SU-DHL-6 (cell line): Measurements from ENCODE around the gene RIBC2.

Source experiments
- H2AFZ ChIP-seq: fragments of 200-600 bp; sonication (generic); 2 replicates; pipeline ENCODE4 v1.6.1; 2014; ENCODE audit warnings: low read depth, mild to moderate bottlenecking, moderate library complexity, mixed read lengths, antibody characterized with exemption, low read length; ENCODE audit not compliant: severe bottlenecking
- H3F3A ChIP-seq: fragments of 200-600 bp; shearing (Covaris generic); 2 replicates; pipeline ENCODE4 v1.6.0; 2016; ENCODE audit warnings: antibody characterized with exemption, mild to moderate bottlenecking; ENCODE audit not compliant: insufficient read depth
- H3K27ac ChIP-seq: fragments of 200-600 bp; sonication (generic); 2 replicates; pipeline ENCODE4 v1.5.1; 2016; ENCODE audit warnings: low read depth, mild to moderate bottlenecking, low read length, moderate library complexity, mixed read lengths
- H3K27me3 ChIP-seq: fragments of 200-600 bp; sonication (generic), shearing (Covaris generic); 2 replicates; pipeline ENCODE4 v1.6.0; 2014; ENCODE audit warnings: mild to moderate bottlenecking, low read length
- H3K36me3 ChIP-seq: fragments of 200-600 bp; sonication (generic); 2 replicates; pipeline ENCODE4 v1.6.1; 2014; ENCODE audit warnings: mild to moderate bottlenecking, low read length, mixed read lengths
- H3K4me2 ChIP-seq: fragments of 300-600, 200-600 bp; shearing (Covaris generic), sonication (generic); 2 replicates; pipeline ENCODE4 v1.6.0; 2014; ENCODE audit warnings: low read length, low read depth, mild to moderate bottlenecking; ENCODE audit not compliant: poor library complexity, severe bottlenecking
- H3K4me3 ChIP-seq: fragments of 200-600 bp; sonication (generic); 2 replicates; pipeline ENCODE4 v1.5.1; 2014; ENCODE audit warnings: antibody characterized with exemption, low read length, mild to moderate bottlenecking, mixed read lengths; ENCODE audit not compliant: insufficient read depth, poor library complexity, severe bottlenecking
- H3K79me2 ChIP-seq: fragments of 200-600 bp; sonication (generic); 2 replicates; pipeline ENCODE4 v1.6.1; 2014; ENCODE audit warnings: mild to moderate bottlenecking, low read length, moderate library complexity; ENCODE audit not compliant: insufficient read depth
- H3K9ac ChIP-seq: fragments of 200-600 bp; sonication (generic); 2 replicates; pipeline ENCODE4 v1.7.0; 2014; ENCODE audit warnings: mild to moderate bottlenecking, low read length
- H3K9me2 ChIP-seq: fragments of 200-600 bp; sonication (generic); replicated peaks from 2 replicates; pipeline ENCODE4 v1.6.1; 2014; ENCODE audit warnings: low read length; ENCODE audit not compliant: insufficient read depth
- H3K9me3 ChIP-seq: fragments of 200-600 bp; sonication (generic); 2 replicates; pipeline ENCODE4 v1.6.1; 2014; ENCODE audit warnings: low read length, mixed read lengths; ENCODE audit not compliant: insufficient read depth
- H4K20me1 ChIP-seq: fragments of 200-600 bp; sonication (generic); 2 replicates; pipeline ENCODE4 v1.6.1; 2014; ENCODE audit warnings: low read depth, mild to moderate bottlenecking, antibody characterized with exemption, low read length, moderate library complexity, mixed read lengths
- CTCF ChIP-seq: fragments of 200-600 bp; sonication (generic); IDR thresholded peaks from one replicate; pipeline ENCODE4 v1.5.1; 2017; ENCODE audit warnings: antibody characterized with exemption, mild to moderate bottlenecking, low read length, moderate library complexity; ENCODE audit not compliant: insufficient read depth, poor library complexity, severe bottlenecking
- EZH2phosphoT487 ChIP-seq: fragments of 200-600 bp; sonication (generic), shearing (Covaris generic); conservative IDR thresholded peaks from 2 replicates; pipeline ENCODE4 v1.6.1; 2018; ENCODE audit warnings: mild to moderate bottlenecking, antibody characterized with exemption, low read length, moderate library complexity, mixed read lengths

The RIBC2 gene

GRCh38 chr22:45425101-45425500 is 11.6 kb downstream of the RIBC2 start:
- H3K27ac ChIP-seq, result no peak overlapping the region
- no peaks in the 10 kb centered on the region for H3K27me3 ChIP-seq
- H3K4me2 ChIP-seq, result no peak overlapping the region
- no peak overlapping the region for H2AFZ ChIP-seq
- TF ChIP-seq EZH2phosphoT487 (no peak), CTCF (no peak)
- no peak overlapping the region for H3K4me3 ChIP-seq
- H4K20me1 ChIP-seq, result no peaks in the 10 kb centered on the region
- H3K9me3 ChIP-seq, result no peaks in the 10 kb centered on the region; the same call in 1 of the 2 replicates
- H3K9ac ChIP-seq, result no peak overlapping the region
- H3K79me2 ChIP-seq, result no peaks in the 10 kb centered on the region
- H3K36me3 ChIP-seq, result no peaks in the 10 kb centered on the region
- no peaks in the 10 kb centered on the region for H3K9me2 ChIP-seq
- H3F3A ChIP-seq, result no peaks in the 10 kb centered on the region

GRCh38 chr22:45425531-45426265 is 12.2 kb downstream of the RIBC2 start:
- no peak overlapping the region for H3K4me2 ChIP-seq
- no peaks in the 10 kb centered on the region for H3K36me3 ChIP-seq
- no peaks in the 10 kb centered on the region for H3K79me2 ChIP-seq
- no peaks in the 10 kb centered on the region for H3F3A ChIP-seq
- TF ChIP-seq CTCF (no peak), EZH2phosphoT487 (no peak)
- H3K9me3 ChIP-seq, result no peaks in the 10 kb centered on the region; the same call in 1 of the 2 replicates
- H2AFZ ChIP-seq, result no peak overlapping the region
- no peaks in the 10 kb centered on the region for H4K20me1 ChIP-seq
- no peaks in the 10 kb centered on the region for H3K27me3 ChIP-seq
- H3K9me2 ChIP-seq, result no peaks in the 10 kb centered on the region
- H3K4me3 ChIP-seq, result no peak overlapping the region
- H3K9ac ChIP-seq, result no peak overlapping the region
- H3K27ac ChIP-seq, result no peak overlapping the region

- no peaks in the 10 kb centered on the region for H3K27me3 ChIP-seq
- no peak overlapping the region for H3K9ac ChIP-seq
- TF ChIP-seq EZH2phosphoT487 (no peak), CTCF (no peak)
- no peaks in the 10 kb centered on the region for H3F3A ChIP-seq
- no peaks in the 10 kb centered on the region for H3K79me2 ChIP-seq
- no peak overlapping the region for H2AFZ ChIP-seq
- H3K4me2 ChIP-seq, result no peak overlapping the region
- H3K4me3 ChIP-seq, result no peak overlapping the region
- no peak overlapping the region for H3K27ac ChIP-seq
- no peaks in the 10 kb centered on the region for H3K36me3 ChIP-seq
- H3K9me2 ChIP-seq, result no peaks in the 10 kb centered on the region
- H4K20me1 ChIP-seq, result no peaks in the 10 kb centered on the region
- H3K9me3 ChIP-seq, result no peaks in the 10 kb centered on the region; the same call in 1 of the 2 replicates
These were observed 12.9 kb downstream of the RIBC2 start for GRCh38 chr22:45426387-45426786.
